Activated CD4-positive, alpha-beta T cell treated with anti-CD3 and anti-CD28 coated beads for 36 hours (primary cell): Measurements from ENCODE around the gene RUSC1. TPM values are rescaled to one million over a fixed set of nuclear protein-coding genes. Genes with fewer than 3 reads are reported as not detected.
"Not testable (repeated sequence)": the region's sequence is repeated elsewhere in the genome, so short reads cannot be mapped to it uniquely, and the experiment has no call there.

Source experiments
- ATAC-seq: fragments of 200-7000 bp; cut with Tn5 transposase; one replicate; pipeline ENCODE4 v1.10.0; 2021; ENCODE audit warnings: mild to moderate bottlenecking, moderate library complexity
- CTCF ChIA-PET: fragments of 350-600 bp; sonication (Branson Sonifier 250); formaldehyde crosslinking; loops from one replicate; lab custom pipeline; 2021; ENCODE audit warnings: antibody characterized with exemption; lab: Charles Lee
- POLR2A ChIA-PET: fragments of 350-600 bp; sonication (Branson Sonifier 250); formaldehyde crosslinking; loops from one replicate; lab custom pipeline; 2021; ENCODE audit warnings: antibody characterized with exemption, inconsistent platforms; lab: Charles Lee
- DNase-seq: peaks from one replicate; pipeline ENCODE4 v3.0.0-alpha.2; 2020
- H3K27ac Mint-ChIP-seq: one replicate; pipeline ENCODE4 v1.8.0; 2021; ENCODE audit warnings: mixed read lengths
- H3K27me3 Mint-ChIP-seq: one replicate; pipeline ENCODE4 v1.8.0; 2021; ENCODE audit warnings: mixed read lengths
- H3K36me3 Mint-ChIP-seq: one replicate; pipeline ENCODE4 v1.8.0; 2021; ENCODE audit warnings: low read depth, mixed read lengths
- H3K4me1 Mint-ChIP-seq: one replicate; pipeline ENCODE4 v1.8.0; 2021; ENCODE audit warnings: mixed read lengths
- H3K4me3 Mint-ChIP-seq: one replicate; pipeline ENCODE4 v1.8.0; 2021; ENCODE audit warnings: mild to moderate bottlenecking, moderate library complexity, mixed read lengths
- H3K9me3 Mint-ChIP-seq: one replicate; pipeline ENCODE4 v1.8.0; 2021; ENCODE audit warnings: low read depth, mixed read lengths
- intact Hi-C, 2 experiments: fragments of 100-400 bp; cut with DNase I in 1 of 2; cut with micrococcal nuclease in 1 of 2; formaldehyde crosslinking; loops; one replicate each; pipeline versions ENCODE4 v1.14.2 to v1.15.1; 2022 to 2024; cut with DNase I, micrococcal nuclease
- total RNA-seq, 2 experiments: library from RNA; stranded (reverse); gene quantifications; one replicate each; pipeline ENCODE4 v1.2.3, GENCODE V29; 2021

Gene RUSC1
- total RNA-seq, 2 experiments from 2014 or later: 21.3 to 22.2 TPM

- intact Hi-C loops: loop anchor here in 1 of 2 experiments (5.0 kb wide), 2 partner anchors 408 to 698 kb away; partner anchors contain the start of genes ARHGEF2, DAP3 and YY1AP1
- DNase-seq (no peak), ATAC-seq (no peak)
- H3K27ac Mint-ChIP-seq: no peak overlapping the region
- H3K9me3 Mint-ChIP-seq: no peaks in the 10 kb centered on the region
- no peak overlapping the region for H3K4me3 Mint-ChIP-seq
- POLR2A ChIA-PET: no interaction called here
- no peaks in the 10 kb centered on the region for H3K27me3 Mint-ChIP-seq
- CTCF ChIA-PET: interaction anchor here (0.7 to 2.7 kb wide), 4 partner anchors 26 to 145 kb away, joined by 3 to 15 read pairs (median 10); no protein-coding TSS in a partner anchor
- peaks cover 18% of the 10 kb centered on the region for H3K4me1 Mint-ChIP-seq
- H3K36me3 Mint-ChIP-seq: no peaks in the 10 kb centered on the region
These were observed 41.4 kb upstream of the RUSC1 start for GRCh38 chr1:155279268-155279667.

- Mint-ChIP-seq H3K9me3 (no peaks in the 10 kb centered on the region), H3K27me3 (no peaks in the 10 kb centered on the region), H3K4me1 (peaks cover 7% of the 10 kb centered on the region), H3K36me3 (no peaks in the 10 kb centered on the region), H3K27ac (no peak overlapping the region), H3K4me3 (no peak overlapping the region)
- ChIA-PET CTCF (interaction anchor here (0.5 to 0.7 kb wide), 2 partner anchors 288 to 308 kb away, joined by 3 read pairs; no protein-coding TSS in a partner anchor), POLR2A (no interaction called here)
- intact Hi-C loops: no loop called here
- ATAC-seq (no peak), DNase-seq (no peak)
These were observed 38.1 kb upstream of the RUSC1 start for GRCh38 chr1:155282488-155283091.

- CTCF ChIA-PET: no interaction called here
These were observed 36.2 kb upstream of the RUSC1 start for GRCh38 chr1:155284476-155284875.

GRCh38 chr1:155285063-155285462 lies 35.6 kb upstream of the RUSC1 start:
- intact Hi-C loops: no loop called here
- POLR2A ChIA-PET: no interaction called here
- no peaks in the 10 kb centered on the region for H3K36me3 Mint-ChIP-seq
- no peak for ATAC-seq
- no peak overlapping the region for H3K27ac Mint-ChIP-seq
- H3K27me3 Mint-ChIP-seq: no peaks in the 10 kb centered on the region
- H3K4me3 Mint-ChIP-seq: no peak overlapping the region
- H3K9me3 Mint-ChIP-seq: no peaks in the 10 kb centered on the region
- CTCF ChIA-PET: interaction anchor here (1.1 kb wide), 1 partner anchor 34 kb away, joined by 5 read pairs; no protein-coding TSS in a partner anchor
- no peaks in the 10 kb centered on the region for H3K4me1 Mint-ChIP-seq
- DNase-seq: no peak

More at GRCh38 chr1:155284476-155284875, 36.2 kb upstream of the RUSC1 start:
- POLR2A ChIA-PET: no interaction called here
- no peak for ATAC-seq
- Mint-ChIP-seq H3K4me3 (no peak overlapping the region), H3K36me3 (no peaks in the 10 kb centered on the region), H3K4me1 (no peaks in the 10 kb centered on the region), H3K27ac (no peak overlapping the region), H3K27me3 (no peaks in the 10 kb centered on the region), H3K9me3 (no peaks in the 10 kb centered on the region)
- intact Hi-C loops: no loop called here
- no peak for DNase-seq

- H3K27ac Mint-ChIP-seq: no peak overlapping the region
- ATAC-seq (no peak), DNase-seq (no peak)
- H3K27me3 Mint-ChIP-seq: peaks cover 2% of the 10 kb centered on the region
- no peaks in the 10 kb centered on the region for H3K4me1 Mint-ChIP-seq
- ChIA-PET CTCF (interaction anchor here (0.6 to 1.1 kb wide), 3 partner anchors 35 to 368 kb away, joined by 3 to 7 read pairs (median 5); no protein-coding TSS in a partner anchor), POLR2A (no interaction called here)
- no peaks in the 10 kb centered on the region for H3K36me3 Mint-ChIP-seq
- no peaks in the 10 kb centered on the region for H3K9me3 Mint-ChIP-seq
- H3K4me3 Mint-ChIP-seq: no peak overlapping the region
- intact Hi-C loops: no loop called here
These were observed 35.1 kb upstream of the RUSC1 start for GRCh38 chr1:155285631-155286044.

- CTCF ChIA-PET: no interaction called here
- no peaks in the 10 kb centered on the region for H3K9me3 Mint-ChIP-seq
- H3K4me3 Mint-ChIP-seq: no peak overlapping the region
These were observed 34.1 kb upstream of the RUSC1 start for GRCh38 chr1:155286544-155286943.

GRCh38 chr1:155287987-155288543 lies 32.6 kb upstream of the RUSC1 start:
- no peaks in the 10 kb centered on the region for H3K9me3 Mint-ChIP-seq
- POLR2A ChIA-PET: no interaction called here
- H3K36me3 Mint-ChIP-seq: no peaks in the 10 kb centered on the region
- no peak overlapping the region for H3K27ac Mint-ChIP-seq
- no peak for DNase-seq
- no peak overlapping the region for H3K4me3 Mint-ChIP-seq
- H3K4me1 Mint-ChIP-seq: no peaks in the 10 kb centered on the region
- H3K27me3 Mint-ChIP-seq: peaks cover 2% of the 10 kb centered on the region
- ATAC-seq: no peak
- CTCF ChIA-PET: interaction anchor here (0.8 kb wide), 1 partner anchor 568 kb away, joined by 4 read pairs; no protein-coding TSS in a partner anchor
- intact Hi-C loops: no loop called here

More at GRCh38 chr1:155286544-155286943, 34.1 kb upstream of the RUSC1 start:
- Mint-ChIP-seq H3K36me3 (no peaks in the 10 kb centered on the region), H3K27ac (no peak overlapping the region), H3K27me3 (peaks cover 2% of the 10 kb centered on the region), H3K4me1 (no peaks in the 10 kb centered on the region)
- DNase-seq (no peak), ATAC-seq (no peak)
- POLR2A ChIA-PET: no interaction called here
- intact Hi-C loops: no loop called here

GRCh38 chr1:155291006-155291405 lies 29.7 kb upstream of the RUSC1 start:
- H3K4me3 Mint-ChIP-seq, H3K27ac Mint-ChIP-seq, H3K9me3 Mint-ChIP-seq, H3K4me1 Mint-ChIP-seq, DNase-seq, intact Hi-C loops, H3K36me3 Mint-ChIP-seq, ATAC-seq: not testable (repeated sequence)
- H3K27me3 Mint-ChIP-seq: peaks cover 18% of the 10 kb centered on the region
- ChIA-PET POLR2A (interaction anchor here (0.6 kb wide), 1 partner anchor 27 kb away, joined by 3 read pairs; no protein-coding TSS in a partner anchor), CTCF (interaction anchor here (0.6 kb wide), 1 partner anchor 407 kb away, joined by 3 read pairs; no protein-coding TSS in a partner anchor)

GRCh38 chr1:155293086-155293749 lies 27.5 kb upstream of the RUSC1 start:
- Mint-ChIP-seq H3K4me3 (no peak overlapping the region), H3K27me3 (peaks cover 32% of the 10 kb centered on the region), H3K9me3 (no peaks in the 10 kb centered on the region), H3K4me1 (peaks cover 3% of the 10 kb centered on the region), H3K27ac (no peak overlapping the region), H3K36me3 (no peaks in the 10 kb centered on the region)
- ChIA-PET CTCF (no interaction called here), POLR2A (no interaction called here)
- no peak for ATAC-seq
- intact Hi-C loops: no loop called here
- no peak for DNase-seq

GRCh38 chr1:155294520-155295182 lies 26.0 kb upstream of the RUSC1 start:
- Mint-ChIP-seq H3K4me3 (no peak overlapping the region), H3K9me3 (no peaks in the 10 kb centered on the region), H3K27me3 (peaks cover 32% of the 10 kb centered on the region), H3K36me3 (no peaks in the 10 kb centered on the region), H3K4me1 (peaks cover 3% of the 10 kb centered on the region), H3K27ac (no peak overlapping the region)
- CTCF ChIA-PET: interaction anchor here (1.3 kb wide), 1 partner anchor 11 kb away, joined by 3 read pairs; no protein-coding TSS in a partner anchor
- DNase-seq (no peak), ATAC-seq (no peak)
- POLR2A ChIA-PET: no interaction called here
- intact Hi-C loops: no loop called here
